NCI-H1694 treated with DMSO at 0.1 percent for 48 hours (cell line): ENCODE data around the gene TIGD1.
"Not testable (repeated sequence)": the region's sequence is repeated elsewhere in the genome, so short reads cannot be mapped to it uniquely, and the experiment has no call there.

ENCODE experiments used
- DNase-seq: peaks from one replicate; lab custom pipeline; 2025; lab: John Stamatoyannopoulos, UW

TIGD1 gene

GRCh38 chr2:232539298-232540231 lies 10.8 kb downstream of the TIGD1 start, which contains the start of gene CHRNG:
Gene CHRNG, plus strand, starts transcription at chr2:232539692. Its CDS starts 56 bp downstream, at chr2:232539748.
- no peak for DNase-seq

- no peak for DNase-seq
These were observed 11.7 kb downstream of the TIGD1 start for GRCh38 chr2:232538671-232539070.

- DNase-seq: no peak
These were observed 12.9 kb downstream of the TIGD1 start for GRCh38 chr2:232537499-232537898.

- no peak for DNase-seq
These were observed 13.3 kb downstream of the TIGD1 start for GRCh38 chr2:232537079-232537478.

- DNase-seq: no peak
These were observed 14.4 kb downstream of the TIGD1 start for GRCh38 chr2:232535761-232536530.

GRCh38 chr2:232534940-232535651 lies 15.3 kb downstream of the TIGD1 start:
- no peak for DNase-seq

- no peak for DNase-seq
These were observed 16.2 kb downstream of the TIGD1 start for GRCh38 chr2:232533944-232534710.

GRCh38 chr2:232532821-232533220 lies 17.5 kb downstream of the TIGD1 start:
- not testable (repeated sequence) for DNase-seq

GRCh38 chr2:232532419-232532818 lies 17.9 kb downstream of the TIGD1 start:
- no peak for DNase-seq

GRCh38 chr2:232530626-232531260 lies 19.6 kb downstream of the TIGD1 start:
- no peak for DNase-seq

- DNase-seq: no peak
These were observed 20.4 kb downstream of the TIGD1 start for GRCh38 chr2:232529806-232530547.

GRCh38 chr2:232528746-232529460 lies 21.5 kb downstream of the TIGD1 start:
- no peak for DNase-seq

- DNase-seq: no peak
These were observed 22.4 kb downstream of the TIGD1 start for GRCh38 chr2:232527905-232528470.

- DNase-seq: no peak
These were observed 23.9 kb downstream of the TIGD1 start for GRCh38 chr2:232526372-232526941.

GRCh38 chr2:232525791-232526371 lies 24.5 kb downstream of the TIGD1 start, which contains the start of gene CHRND:
Gene CHRND, plus strand, starts transcription at chr2:232526160. Its CDS starts 56 bp downstream, at chr2:232526216.
- no peak for DNase-seq

GRCh38 chr2:232525199-232525598 lies 25.2 kb downstream of the TIGD1 start:
- DNase-seq: no peak

GRCh38 chr2:232524771-232525170 lies 25.6 kb downstream of the TIGD1 start:
- DNase-seq: no peak
